NCI-H2196 treated with DMSO at 0.1 percent for 48 hours (cell line): ENCODE data around the gene CRYL1.

ENCODE experiments used
- DNase-seq: peaks from one replicate; lab custom pipeline; 2025; ENCODE audit not compliant: unreplicated experiment; lab: John Stamatoyannopoulos, UW

CRYL1 gene

DNA sequence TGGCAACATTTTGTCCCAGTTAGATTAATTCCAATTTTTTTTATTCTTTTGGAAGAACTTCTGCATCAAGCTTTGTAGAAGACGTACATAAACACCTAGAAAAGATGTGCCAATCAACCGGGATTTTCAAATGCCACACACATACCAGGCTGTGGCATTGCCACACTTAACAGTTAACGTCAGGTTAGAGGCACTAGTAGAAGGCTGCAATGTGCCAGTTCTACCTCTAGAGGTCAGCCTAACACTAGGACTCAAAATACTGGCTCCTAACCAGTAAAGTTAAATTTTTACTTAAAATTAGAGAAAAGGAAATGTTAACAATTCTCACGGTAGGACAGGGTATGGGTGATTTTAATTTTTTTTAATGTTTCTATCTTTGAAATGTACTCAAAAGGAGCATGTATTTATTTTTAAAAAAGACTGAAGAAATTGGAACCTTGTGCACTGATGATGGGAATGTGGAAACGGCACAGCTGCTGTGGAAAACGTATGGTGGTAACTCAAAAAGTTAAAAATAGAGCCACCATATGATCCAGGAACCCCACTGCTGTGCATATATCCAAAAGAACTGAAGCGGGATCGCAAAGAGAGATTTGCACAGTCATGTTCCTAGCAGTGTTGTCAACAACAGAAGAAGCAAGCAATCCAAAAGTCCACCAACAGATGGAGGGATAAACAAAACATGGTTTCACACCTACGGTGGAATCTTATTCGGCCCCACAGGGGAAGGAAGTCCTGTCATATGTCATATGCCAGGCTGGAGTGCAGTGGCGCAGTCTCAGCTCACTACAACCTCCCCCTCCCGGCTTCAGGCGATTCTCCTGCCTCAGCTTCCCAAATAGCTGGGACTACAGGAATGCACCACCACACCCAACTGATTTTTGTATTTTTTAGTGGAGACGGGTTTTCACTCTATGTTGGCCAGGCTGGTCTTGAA is 30.3 kb downstream of the CRYL1 start:
- peak; percentile 1 for DNase-seq

DNA sequence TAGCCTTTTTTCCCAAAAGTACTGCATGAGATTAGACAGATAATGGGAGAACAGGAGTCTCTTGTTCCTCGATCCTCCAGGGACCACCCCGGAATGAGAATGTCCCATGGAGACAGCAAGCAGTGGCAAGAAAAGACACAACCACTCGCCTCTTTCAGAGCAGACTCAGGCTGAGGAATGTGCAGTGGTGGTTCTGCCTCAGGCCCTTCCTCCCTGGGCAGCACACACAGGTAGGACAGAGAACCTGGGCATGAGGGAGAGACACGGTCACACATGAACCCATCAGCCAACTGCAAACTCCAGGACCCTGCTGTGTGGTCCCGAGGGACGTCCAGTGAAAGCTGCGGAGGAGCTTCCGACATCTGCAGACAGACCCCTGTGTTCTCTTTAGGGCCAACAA is 31.0 kb downstream of the CRYL1 start:
- DNase-seq = no peak

DNA sequence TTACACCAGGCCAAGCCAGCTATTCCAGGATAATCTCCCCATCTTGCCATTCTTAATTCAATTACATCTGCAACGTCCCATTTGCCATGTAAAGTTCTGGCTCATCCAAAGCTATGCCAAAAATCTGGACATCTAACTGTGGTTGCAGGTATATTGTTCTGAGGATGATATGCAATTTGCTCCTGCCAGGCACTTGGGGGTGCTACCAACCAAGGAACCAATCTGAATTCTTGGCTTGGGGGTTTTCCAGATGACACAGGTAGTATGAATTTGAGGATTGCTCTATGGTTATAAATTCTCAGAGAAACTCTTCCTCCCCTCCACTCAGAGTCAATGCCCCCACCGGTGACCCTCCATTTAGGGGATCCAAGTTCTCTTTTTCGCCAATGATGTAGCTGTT is 33.0 kb downstream of the CRYL1 start:
- DNase-seq = no peak

DNA sequence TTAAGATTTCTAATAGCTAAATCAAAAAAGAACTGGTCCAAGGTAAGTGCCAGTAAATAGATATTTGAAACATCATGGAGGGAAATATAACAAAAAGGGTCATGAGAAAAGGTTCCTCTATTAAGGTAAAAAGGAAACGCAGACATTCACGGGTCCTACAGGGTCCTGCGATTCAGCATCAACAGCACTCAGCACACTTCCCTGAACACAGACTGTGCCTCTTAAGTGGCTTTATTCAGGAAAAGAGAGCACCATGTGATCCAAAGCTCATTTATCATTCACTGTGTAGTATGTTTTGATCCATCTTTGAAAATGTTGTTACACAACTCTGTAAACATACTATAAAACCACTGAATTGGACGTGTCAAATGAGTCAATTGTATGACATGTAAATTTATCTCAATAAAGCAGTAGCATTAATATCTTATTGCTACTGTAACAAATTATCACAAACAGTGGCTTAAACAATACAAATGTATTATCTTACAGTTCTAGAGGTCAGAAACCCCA is 33.7 kb downstream of the CRYL1 start:
- no peak for DNase-seq

DNA sequence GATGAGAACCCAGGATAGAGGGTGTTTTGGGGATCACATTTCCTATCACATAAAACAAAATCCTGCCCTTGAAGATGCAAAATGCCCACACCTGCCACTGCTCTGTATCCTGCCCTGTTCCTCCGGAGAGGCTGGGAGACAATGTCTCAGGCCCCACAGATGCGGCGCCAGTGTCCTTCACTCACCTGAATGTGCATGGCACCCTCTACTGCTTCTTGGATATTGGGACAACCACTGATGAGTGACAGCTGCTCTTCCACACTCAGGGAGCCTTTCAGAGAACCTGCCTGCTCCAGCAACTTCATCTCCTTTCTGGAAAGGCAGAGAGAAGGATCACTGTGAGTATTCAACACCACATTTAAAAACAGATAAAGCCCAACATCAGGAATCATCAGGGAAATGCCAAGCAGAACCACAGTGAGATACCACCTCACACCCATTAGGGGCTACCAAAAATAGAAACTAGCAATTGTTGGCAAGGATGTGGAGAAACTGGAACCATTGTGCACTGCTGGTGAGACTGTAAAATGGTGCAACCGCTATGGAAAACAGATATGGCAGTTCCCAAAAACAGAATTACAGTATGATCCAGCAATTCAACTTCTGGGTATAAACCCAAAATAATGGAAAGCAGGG is 36.4 kb downstream of the CRYL1 start:
- no peak for DNase-seq

DNA sequence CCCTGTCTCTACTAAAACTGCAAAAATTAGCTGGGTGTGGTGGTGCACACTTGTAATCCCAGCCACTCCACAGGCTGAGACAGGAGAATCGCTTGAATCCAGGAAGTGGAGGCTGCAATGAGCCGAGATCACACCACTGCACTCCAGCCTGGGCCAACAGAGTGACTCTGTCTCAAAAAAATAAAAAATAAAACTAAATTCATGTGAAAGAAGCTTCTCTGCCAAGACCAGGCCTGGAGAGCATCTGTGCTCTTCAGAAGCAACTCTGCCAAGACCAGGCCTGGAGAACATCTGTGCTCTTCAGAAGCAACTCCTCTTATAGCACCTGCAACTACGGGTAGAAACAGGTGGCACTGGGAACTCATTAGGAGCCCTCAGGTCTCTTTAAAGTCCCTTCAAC is 37.7 kb downstream of the CRYL1 start:
- no peak for DNase-seq

DNA sequence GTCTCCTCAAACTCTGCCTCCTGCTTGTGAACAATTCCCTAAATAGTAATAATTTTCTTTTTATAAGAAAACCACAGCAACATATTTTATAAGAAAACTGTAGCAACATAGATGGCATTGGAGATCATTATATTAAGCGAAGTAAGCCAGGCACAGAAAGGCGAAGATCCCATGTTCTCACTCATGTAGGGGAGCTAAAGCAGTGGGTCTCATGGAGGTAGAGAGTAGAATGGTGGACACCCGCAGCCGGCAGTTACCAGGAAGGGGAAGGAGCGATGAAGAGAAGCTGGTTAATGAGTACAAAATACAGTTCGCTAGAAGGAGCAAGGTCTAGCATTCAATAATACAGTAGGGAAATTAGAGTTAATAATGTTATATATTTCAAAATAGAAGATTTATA is 42.9 kb downstream of the CRYL1 start:
- no peak for DNase-seq

DNA sequence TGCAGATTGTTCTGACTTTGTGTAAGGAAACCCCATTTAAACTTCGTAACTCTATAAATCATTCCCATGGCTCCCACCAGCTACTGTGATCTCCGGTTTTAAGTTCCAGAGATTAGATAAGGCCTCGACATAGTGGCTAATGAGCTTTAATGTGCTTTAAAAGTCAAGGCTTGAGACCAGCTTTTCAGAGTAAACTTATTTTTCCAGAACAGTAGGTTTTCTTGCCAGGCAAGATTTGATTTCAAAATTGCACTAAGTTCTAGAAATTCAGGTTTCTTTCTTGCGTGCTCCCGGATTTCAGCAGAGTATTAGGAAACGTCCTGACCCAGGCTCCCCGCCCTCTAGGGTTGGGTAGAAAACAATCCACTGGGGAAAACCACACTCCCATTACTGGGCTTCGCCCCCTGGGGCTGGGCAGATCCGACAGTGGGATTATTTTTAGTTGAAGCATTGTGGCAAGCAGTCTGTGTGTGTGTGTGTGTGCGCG is 43.3 kb downstream of the CRYL1 start:
- DNase-seq = no peak

DNA sequence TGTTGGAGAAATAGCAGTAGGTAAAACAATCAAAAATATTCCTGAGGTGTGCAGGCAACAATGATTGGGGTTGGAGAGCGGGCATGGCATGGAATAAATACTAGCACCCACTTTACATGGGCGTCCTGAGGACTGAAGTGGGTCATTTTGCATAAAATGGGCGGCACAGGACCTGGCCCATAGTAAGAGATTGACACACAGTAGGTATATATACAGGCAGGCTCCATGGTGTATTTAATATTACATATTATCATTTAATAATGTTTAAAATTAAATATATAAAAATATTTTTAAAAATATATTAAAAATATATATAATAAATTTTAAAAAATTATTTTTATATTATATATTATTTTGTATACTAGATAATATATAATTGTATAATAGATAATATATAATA is 48.3 kb downstream of the CRYL1 start:
- no peak for DNase-seq

DNA sequence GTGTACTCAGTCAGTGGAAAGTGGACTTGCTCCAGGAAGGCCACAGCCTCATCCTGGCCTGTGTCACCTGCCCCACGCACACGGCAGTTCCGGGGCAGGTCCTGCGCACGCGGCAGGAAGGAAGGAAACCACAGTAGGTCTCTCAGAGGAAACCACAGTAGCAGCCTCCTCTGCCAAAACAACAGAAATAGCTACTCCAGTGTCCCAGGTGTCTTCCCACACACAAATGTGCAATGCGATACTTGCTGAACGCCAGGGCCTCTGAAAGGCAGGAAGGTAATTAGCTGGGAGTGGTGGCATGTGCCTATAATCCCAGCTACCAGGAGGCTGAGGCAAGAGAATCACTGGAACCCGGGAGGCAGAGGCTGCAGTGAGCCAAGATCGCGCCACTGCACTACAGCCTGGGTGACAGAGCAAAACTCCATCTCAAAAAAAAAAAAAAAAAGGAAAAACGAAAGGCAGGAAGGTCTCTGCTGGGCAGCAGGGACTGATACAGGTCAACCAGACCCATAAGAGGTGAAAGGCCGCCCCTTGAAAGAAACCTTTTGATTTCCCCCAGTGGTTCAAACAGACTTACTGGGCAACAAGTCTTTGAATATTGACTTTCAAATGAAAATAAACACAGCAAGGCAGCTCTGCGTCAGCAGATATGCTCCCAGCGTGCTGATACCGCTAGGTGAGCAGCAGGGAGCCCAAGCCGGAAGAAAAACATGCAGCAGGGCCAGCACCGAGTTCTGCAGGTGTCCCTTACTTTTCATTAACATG is 49.5 kb downstream of the CRYL1 start:
- DNase-seq = no peak

DNA sequence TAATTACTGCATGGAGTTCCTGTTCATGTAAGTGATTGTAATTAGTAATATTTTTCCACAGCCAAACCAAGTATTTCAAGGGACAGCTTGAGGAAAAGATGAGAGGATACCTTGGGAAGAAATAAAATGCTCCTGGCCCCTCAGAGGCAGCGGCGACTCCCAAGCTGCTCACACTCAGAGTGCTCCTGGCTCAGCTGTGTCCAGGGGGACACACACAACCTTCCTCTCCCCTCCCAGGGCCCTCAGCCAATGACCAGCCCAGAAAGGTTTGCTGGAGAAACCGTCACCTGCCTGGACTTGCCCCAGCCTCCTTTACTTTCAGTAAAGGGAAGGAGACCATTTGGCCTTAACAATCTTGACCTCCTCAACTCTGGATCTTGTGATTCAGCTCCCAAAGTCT is 51.1 kb downstream of the CRYL1 start:
- DNase-seq = no peak

DNA sequence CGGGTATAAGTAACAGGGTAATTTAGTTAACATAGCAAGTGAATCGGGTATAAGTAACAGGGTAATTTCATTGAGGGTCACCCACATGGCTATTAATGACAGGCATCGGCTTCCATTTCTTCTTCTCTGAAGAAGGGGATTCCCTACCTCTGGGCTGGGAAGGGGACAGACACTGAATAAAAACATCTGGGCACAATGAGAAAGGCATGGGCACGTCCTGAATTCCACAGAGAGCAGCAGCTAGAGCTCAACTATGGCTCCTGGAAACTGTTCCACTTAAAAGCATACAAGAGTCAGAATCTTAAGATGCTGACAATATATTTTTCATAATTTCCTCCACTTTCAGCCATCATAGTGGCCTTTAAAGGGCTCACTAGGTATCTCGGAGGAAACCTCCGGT is 51.8 kb downstream of the CRYL1 start:
- DNase-seq = no peak

DNA sequence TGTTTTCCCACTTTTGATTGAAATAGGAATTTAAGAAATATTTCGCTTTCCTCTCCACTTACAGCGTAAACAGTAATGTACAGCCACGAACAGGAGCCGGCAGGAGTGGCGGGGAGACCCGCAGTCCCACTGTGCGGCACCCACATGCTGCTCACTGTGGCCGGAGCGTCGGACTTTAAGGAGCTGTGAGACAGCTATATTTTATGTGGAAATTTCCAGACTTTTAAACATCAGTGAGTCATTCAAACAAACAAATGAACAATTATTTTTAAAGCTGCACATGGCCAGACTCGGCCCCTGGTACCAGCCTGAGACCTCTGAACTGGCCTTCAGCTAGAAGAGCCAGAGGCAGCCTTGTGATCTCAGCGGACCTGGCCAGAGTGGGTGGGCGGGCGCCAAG is 52.5 kb downstream of the CRYL1 start:
- no peak for DNase-seq

DNA sequence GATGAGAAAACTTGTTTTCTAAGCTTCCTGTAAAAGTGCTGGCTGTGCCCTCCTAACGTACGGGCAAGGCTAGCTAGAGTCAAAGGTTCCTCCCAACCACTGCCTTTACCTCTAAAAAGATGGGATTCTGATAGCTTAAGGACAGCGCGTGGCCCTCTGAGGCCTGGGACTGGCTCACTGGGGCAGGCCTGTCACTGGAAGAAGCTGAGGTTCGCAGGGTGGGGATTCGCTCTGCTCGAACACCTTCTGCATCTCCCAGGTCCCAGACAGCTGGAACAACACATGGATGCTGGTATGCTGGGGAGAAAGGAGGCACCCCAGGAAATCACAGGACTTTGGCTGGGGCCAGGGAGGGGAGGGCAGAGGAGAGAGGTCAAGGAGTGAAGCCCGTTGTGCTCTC is 53.1 kb downstream of the CRYL1 start:
- no peak for DNase-seq

DNA sequence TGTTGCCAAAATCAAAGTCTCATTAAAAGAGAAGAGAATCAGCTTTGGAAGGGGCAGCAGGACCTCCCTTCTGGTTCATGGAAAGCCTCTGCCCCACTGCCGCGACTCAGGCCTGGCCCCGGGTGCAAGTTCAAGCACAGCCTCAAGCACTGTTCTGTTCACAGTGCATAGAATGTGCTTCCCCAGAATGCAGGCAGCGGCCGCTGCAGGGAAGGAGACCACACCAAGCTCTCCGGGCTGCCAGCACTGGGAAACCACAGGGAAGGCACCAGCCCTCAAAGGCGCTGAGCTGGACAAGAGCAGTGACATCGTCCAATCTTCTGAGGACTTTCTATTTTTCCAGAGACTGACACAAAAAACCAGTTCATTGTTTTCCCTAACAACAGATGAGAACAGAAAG is 55.5 kb downstream of the CRYL1 start:
- DNase-seq = no peak

DNA sequence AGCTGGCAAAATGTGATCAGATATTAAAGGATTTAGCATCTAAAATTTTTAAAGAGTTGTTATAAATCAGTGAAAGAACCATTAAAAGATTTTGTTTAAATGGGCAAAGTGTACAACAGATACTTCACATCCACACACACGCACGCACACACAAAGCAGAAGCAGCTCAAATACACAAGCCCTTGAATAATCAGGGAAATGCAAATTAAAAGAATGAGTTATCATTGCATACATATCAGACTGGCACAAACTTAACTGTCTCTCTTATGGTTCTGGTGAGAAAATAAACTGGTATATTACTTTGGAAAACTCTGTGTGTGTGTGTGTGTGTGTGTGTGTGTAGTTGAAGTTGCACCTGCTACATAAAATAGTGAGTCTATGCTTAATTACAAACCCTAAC is 59.3 kb downstream of the CRYL1 start:
- DNase-seq = no peak

DNA sequence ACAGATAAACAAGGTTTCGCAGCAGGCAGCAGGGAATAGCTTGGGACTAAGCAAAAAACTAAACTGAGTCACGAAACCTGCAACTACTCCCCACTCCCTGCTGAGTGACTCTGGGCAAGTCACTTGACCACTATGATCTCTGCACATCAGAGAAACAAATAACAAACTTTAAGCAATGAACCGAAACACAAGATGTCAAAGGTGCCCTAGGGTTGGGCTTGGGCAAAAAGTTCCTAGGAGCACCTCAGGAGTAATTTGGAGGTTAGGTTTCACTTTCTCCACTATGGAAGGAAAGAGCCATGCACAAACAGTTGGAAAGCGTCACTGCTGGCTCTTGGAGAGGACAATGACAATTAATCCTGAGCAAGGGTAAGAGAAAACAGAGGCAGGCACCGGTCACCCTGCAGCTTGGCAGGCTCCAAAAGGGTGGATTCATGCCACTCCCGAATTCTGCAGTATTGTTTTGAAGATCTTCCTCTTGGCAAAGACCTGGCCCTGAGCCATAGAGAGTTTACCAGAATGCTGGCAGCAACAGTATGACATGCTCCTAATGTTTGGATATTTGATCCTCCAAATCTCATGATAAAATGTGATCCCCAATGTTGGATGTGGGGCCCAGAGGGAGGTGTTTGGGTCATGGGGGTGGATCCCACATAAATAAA is 60.3 kb downstream of the CRYL1 start:
- no peak for DNase-seq

DNA sequence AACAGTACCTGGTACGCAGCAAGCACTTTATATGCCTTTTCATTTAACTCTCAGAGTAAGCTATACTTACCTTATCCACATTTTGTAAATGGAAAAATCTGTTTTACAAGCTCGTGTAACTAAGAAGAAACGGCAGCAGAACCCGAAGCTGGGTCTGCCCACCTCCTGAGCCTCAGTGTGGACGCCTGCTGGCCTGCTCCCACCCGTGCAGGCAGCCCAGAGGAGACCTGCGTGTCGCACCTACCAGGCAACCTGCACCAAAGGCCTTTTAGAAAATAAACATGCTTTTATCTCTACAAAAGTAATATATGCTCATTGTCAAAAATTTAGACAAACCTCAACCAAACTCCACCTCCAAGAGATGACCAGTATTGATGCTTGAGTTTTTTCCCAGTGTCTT is 62.7 kb downstream of the CRYL1 start:
- DNase-seq = no peak

DNA sequence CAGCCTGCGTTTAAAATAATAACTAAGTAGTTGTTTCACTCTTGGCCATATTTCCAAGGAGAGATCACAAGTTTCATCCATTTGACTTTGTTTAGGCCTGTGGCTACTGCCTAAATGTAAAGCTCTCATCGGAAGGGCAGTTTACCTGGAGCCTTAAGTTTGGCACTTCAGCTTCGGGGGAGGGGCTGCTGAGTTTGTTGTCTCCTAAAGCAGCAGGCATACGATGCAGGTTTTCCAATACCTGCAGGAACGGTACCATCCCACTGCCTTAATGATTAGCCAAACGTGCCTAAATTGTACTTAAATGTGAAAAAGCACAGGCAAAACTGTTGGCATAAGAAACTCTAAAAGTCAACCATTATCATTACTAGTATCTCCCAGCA is 63.1 kb downstream of the CRYL1 start:
- no peak for DNase-seq

DNA sequence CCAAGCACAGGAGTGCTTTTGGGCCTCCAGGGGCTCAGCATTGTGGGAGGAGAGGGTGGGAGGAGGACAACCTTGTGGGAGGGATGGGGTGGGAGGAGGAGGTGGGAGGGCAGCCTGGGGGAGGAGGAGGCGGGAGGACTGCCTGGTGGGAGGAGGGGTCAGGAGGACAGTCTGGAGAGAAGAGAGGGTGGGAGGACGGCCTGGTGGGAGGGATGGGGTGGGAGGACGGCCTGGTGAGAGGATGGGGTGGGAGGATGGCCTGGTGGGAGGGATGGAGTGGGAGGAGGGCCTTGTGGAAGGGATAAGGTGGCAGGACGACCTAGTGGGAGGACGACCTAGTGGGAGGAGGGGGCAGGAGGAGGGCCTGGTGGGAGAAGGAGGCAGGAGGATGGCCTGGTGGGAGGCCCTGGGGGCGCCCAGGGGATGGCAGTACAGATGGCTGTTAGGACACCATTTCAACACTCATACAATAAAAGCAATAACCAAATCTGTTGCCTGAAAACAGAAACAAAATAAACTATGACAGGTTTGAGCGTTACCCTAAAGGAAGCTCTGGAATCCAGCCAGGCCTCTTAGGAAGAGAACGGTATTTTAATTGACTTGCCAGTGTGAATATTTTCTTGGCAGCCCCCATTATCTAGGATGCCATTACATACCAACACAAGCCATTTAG is 63.7 kb downstream of the CRYL1 start:
- DNase-seq = no peak

DNA sequence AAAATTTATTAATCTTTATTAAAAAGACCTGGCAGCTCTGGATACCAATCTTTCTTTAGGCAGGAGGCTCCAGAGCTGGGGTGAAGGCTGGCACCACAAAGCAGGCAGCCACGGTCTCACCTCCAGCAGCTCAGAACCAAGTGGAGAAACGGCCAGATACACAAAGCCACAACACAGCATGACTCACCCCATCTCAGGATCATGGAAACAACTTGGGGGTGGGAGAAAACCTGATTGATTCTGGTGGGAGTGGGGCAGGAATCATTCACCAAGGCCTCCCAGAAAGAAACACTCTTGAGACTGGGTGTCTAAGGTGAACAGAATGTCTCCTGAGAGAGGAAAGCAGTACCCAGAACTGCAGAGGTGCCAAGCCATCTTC is 64.2 kb downstream of the CRYL1 start:
- no peak for DNase-seq
